Gastroesophageal sphincter (tissue), 3 donors: Measurements from ENCODE around the gene SCNN1A.

Experiments
- EP300 ChIP-seq: sonication (generic); formaldehyde crosslinking; IDR thresholded peaks from one replicate; pipeline ENCODE4 v1.6.1; 2017; ENCODE audit warnings: antibody characterized with exemption, mild to moderate bottlenecking
- POLR2A ChIP-seq, 2 donors: fragments of 450-650 bp; IDR thresholded peaks; one replicate each; pipeline ENCODE4 v1.6.1; 2017; ENCODE audit warnings: antibody characterized with exemption in 2 of 2, mild to moderate bottlenecking in 2 of 2, moderate library complexity in 1 of 2
- POLR2AphosphoS5 ChIP-seq: sonication (generic); formaldehyde crosslinking; IDR thresholded peaks from one replicate; pipeline ENCODE4 v1.6.1; 2017; ENCODE audit warnings: antibody characterized with exemption
- TF ChIP-seq, protein P1 (sequence below), 4 experiments: fragments of 200-600 bp in 2 of 4; fragments of 450-650 bp in 2 of 4; sonication (generic) in 1 of 4; IDR thresholded peaks; one replicate each; pipeline ENCODE4 v1.5.1; 2017 to 2019; ENCODE audit warnings: antibody characterized with exemption in 4 of 4, mild to moderate bottlenecking in 2 of 4, moderate library complexity in 2 of 4

DNA sequence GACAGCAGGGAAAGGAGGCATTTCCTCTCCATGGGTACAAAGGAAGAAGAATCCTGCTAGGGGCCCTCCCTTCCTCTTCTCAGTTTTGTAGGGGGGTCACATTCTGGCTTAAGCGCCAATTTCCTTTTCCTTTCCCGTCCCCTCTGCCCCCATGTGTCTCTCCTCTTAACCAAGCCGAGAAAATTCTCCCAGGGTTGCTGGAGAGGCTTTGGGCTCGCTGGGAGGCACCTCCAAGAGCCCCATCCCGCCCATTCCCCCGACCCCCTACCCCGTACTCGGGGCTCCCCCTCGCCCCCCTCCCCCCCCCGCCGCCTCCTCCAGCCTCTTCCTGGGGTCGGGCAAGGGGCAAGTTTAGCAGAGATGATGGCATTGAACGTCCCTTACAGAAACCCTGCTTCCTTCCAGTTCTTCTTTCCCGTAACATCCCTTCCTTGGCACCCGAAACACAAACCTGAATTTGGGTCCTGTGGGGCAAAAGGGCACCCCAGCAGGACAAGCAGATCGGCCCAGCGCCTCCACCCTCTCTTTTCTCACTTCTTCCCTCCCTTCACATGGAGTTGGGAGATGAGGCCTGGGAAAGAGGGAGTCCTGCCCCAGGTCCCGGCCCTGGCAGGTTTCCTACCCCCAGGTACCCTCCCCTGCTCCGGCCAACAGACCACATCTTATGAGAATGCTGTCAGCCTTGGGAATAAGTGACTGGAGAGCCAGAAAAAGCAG is 51.2 kb downstream of the SCNN1A start:
- TF ChIP-seq, protein P1, sequence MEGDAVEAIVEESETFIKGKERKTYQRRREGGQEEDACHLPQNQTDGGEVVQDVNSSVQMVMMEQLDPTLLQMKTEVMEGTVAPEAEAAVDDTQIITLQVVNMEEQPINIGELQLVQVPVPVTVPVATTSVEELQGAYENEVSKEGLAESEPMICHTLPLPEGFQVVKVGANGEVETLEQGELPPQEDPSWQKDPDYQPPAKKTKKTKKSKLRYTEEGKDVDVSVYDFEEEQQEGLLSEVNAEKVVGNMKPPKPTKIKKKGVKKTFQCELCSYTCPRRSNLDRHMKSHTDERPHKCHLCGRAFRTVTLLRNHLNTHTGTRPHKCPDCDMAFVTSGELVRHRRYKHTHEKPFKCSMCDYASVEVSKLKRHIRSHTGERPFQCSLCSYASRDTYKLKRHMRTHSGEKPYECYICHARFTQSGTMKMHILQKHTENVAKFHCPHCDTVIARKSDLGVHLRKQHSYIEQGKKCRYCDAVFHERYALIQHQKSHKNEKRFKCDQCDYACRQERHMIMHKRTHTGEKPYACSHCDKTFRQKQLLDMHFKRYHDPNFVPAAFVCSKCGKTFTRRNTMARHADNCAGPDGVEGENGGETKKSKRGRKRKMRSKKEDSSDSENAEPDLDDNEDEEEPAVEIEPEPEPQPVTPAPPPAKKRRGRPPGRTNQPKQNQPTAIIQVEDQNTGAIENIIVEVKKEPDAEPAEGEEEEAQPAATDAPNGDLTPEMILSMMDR (IDR thresholded peaks at IDR 0.05), result no peak
- TF ChIP-seq POLR2A (IDR thresholded peaks at IDR 0.05) (no peak), POLR2AphosphoS5 (no peak), EP300 (no peak)
